GM19468 (cell line): Measurements from ENCODE around the gene PDZRN4.

ENCODE experiments used
- ATAC-seq: cut with Tn5 transposase; IDR thresholded peaks from one replicate; pipeline ENCODE4 v1.9.1; 2021; ENCODE audit warnings: mild to moderate bottlenecking, moderate library complexity, moderate number of reproducible peaks; ENCODE audit not compliant: unreplicated experiment; ENCODE audit errors: extremely low read depth

PDZRN4 gene

GRCh38 chr12:41439801-41440200 is 251.7 kb downstream of the PDZRN4 start:
- ATAC-seq = no peak

DNA sequence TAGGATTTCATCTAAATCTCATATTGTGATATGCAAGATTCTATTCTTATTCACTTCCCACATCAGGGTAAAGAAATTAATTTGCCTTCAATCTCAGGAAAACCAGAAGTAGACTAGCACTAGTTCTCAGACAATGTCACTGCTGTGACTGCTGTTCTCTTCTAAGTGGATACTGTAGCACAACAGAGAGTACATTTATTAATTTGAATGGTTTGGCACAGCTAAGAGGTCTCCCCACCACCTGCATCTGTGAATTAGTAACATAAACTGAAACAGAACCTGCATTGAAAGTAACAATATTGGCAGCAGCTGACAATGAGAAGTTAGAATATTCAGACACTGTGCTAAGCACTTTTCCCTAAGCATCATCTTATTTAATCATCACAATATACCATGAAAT is 253.1 kb downstream of the PDZRN4 start:
- no peak for ATAC-seq

DNA sequence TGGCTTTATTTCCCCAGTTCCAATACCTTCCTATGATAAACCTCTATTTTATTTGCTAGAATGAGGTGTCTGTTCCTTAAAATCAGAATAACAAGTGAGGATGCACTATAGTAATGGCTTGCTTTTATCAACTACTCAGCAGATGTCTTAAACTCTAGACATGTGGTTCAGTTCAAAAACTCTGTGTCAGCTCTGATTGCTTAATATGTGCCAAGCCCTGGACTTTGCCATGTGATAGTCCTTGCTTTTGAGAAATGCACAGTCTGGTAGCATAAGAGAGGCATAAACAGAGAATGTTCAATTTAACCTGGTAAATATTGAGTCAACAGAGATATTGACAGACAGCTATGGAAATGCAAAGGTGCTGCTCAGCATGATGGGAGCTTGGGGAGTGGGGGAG is 254.8 kb downstream of the PDZRN4 start:
- ATAC-seq = no peak

GRCh38 chr12:41443690-41444089 is 255.6 kb downstream of the PDZRN4 start:
- no peak for ATAC-seq

- ATAC-seq = no peak
These were observed 264.8 kb downstream of the PDZRN4 start for GRCh38 chr12:41452838-41453407.

- no peak for ATAC-seq
These were observed 265.3 kb downstream of the PDZRN4 start for GRCh38 chr12:41453409-41453808.

DNA sequence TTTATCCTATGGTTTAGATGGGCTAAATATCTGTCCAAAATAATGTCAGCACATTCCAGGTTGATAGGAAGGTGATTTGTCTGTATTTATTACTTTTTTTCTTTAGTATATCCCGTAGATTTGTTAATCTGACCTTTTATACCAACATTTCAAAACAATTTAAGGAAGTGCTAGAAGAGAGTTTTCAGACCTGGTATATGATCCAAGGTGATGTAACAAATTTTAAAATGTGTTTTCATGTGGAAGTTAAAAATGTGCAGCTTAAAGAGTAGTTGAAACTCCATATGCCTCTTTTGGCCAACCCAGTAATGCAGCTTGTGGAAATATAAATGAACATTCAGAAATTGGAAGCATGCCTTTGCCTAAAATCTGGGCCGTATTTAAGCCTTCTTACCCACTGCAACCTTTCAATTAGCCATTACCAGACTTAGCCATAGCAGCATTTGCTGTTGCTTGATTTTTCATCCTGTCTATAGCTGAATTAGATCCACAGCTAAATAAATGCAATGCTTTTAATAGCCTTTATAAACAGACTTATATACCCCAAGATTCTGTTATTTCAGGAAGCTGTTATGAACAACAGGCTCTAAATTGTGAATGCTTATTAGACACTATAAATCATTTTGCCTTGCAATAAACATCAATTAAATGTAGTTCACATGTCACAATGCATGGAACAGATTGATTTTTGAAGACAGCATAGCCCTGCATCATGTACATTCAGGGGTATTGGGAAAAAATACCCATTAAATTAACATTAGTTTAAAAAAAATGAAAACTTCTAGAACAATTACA is 271.2 kb downstream of the PDZRN4 start:
- ATAC-seq = no peak

DNA sequence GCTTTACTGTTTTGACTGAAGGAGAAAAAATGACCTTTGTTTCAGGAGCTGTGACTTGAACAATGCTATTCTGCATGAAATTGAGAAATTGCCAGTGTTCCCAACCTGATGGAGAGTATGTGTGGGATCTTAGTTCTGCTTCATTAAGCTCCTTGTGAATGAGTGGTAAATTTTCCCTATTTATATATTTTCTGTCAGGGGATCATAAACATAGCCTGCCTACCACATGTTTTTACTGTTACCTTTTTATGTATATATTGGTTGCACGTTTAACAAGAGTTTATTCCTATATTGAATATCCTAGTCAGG is 271.7 kb downstream of the PDZRN4 start:
- no peak for ATAC-seq

- no peak for ATAC-seq
These were observed 272.8 kb downstream of the PDZRN4 start for GRCh38 chr12:41460906-41461305.

- no peak for ATAC-seq
These were observed 274.2 kb downstream of the PDZRN4 start for GRCh38 chr12:41462312-41462711.

DNA sequence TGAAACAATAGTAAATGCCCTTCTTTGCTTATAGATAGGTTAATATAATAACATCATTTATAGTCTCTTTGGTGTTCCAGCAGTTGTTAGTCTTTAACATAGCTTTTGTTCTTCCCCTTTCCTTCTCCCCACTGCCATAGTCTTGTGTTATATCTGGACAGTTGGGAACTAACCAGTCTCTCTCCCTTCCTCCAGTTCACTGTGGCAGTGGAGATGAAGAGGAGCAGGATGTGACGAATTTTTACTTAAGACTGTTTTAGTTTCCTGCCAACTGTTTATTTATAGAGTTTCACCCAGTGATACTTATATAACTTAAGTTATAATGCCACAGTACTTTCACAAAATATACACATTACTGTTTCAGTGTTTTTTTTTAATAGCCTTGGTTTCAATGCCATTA is 277.4 kb downstream of the PDZRN4 start:
- ATAC-seq = no peak

- no peak for ATAC-seq
These were observed 278.2 kb downstream of the PDZRN4 start for GRCh38 chr12:41466300-41466699.

DNA sequence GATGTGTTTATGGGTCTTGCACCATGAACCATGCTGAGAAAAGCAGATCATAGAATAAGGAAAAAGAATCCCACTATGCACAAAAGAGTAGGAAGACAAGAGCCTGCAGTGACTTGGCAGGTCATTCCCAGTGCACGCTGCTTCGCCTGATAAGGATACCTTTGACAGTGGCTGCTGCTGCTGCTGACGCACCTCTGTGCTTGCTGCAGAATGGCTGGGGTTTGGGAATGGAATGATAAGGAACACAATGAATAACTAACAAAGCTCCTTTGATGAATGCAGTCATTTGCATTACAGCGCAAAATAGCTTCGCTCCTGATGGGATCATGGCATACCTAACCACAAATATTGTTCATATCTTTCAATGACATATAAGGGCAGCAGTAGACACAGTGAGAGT is 278.7 kb downstream of the PDZRN4 start:
- no peak for ATAC-seq

- ATAC-seq = no peak
These were observed 279.6 kb downstream of the PDZRN4 start for GRCh38 chr12:41467591-41468325.

DNA sequence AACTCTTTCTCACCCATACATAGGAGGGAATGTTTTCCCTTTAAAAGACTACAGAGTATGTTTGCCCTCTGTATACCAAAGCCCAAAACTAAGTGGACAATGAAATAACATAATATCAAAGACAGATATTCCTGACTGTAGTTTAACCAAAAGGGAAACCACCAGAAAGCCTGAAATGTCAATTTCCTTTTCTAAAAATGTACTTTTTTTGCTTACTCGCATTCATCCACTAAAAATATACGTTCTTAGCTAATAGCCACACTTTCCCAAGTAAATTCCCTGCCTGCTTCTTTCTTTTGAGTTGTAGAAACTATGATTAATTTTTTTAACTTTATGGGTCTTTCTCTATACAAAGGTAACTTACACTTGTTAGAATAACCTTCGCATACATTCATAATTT is 280.2 kb downstream of the PDZRN4 start:
- no peak for ATAC-seq

GRCh38 chr12:41468756-41469155 is 280.6 kb downstream of the PDZRN4 start:
- no peak for ATAC-seq

DNA sequence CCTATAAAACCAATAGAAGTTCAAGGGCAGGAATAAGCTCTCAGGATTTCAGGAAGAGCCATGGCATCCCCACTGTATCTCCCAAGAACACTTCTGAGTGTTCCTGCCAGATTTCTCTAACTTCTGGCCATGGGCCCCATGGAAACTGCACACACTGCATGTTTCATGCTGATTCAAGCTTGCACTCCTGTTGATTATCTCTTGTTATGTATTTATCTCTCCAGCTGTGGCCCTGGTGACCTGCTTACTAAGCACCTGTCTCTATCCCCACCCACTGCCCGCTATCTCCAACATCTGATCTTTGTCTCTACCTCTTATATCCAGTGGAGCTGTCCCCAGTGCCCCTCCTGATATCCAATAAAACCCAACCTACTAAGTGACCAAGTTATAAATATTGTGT is 285.3 kb downstream of the PDZRN4 start:
- no peak for ATAC-seq

GRCh38 chr12:41474001-41474400 is 285.9 kb downstream of the PDZRN4 start:
- ATAC-seq = no peak

- no peak for ATAC-seq
These were observed 288.6 kb downstream of the PDZRN4 start for GRCh38 chr12:41476499-41477439.

DNA sequence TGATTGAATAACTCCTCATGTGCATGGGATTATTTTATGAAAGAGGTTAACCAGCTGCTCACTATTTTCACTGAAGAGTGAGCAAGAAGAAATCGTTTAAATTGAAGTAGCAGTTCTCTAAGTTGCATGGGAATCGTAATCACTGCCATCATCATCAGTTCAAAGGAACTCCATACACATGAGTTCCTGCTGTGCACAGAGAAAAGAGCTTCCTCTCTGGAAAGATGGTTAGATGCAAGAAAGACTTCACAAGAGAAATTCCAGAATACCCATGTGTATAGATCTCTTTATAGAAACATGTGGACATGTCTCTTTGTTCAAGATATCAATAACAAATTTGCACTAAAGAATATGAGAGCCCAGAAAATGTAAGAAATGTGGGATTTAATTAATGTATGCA is 291.3 kb downstream of the PDZRN4 start:
- ATAC-seq = no peak
